ENCODE results near the gene LEMD2.

The LEMD2 gene

GRCh38 chr6:33752646-33753015 is 36.3 kb downstream of the LEMD2 start (continued):
- TF ChIP-seq BCL6B (tag by site-specific recombination; IDR thresholded peaks at IDR 0.05) (no peak), GLIS1 (tag by site-specific recombination; IDR thresholded peaks at IDR 0.05) (no peak), ZNF146 (tag by site-specific recombination; IDR thresholded peaks at IDR 0.05) (no peak), ZNF223 (tag by site-specific recombination; IDR thresholded peaks at IDR 0.05) (no peak), ZNF544 (tag by site-specific recombination; IDR thresholded peaks at IDR 0.05) (no peak)

GRCh38 chr6:33751771-33752645 is 36.9 kb downstream of the LEMD2 start:
- CTCF ChIA-PET: interaction anchor here (0.7 to 1.9 kb wide), 7 partner anchors 8 to 168 kb away, joined by 3 to 9 read pairs (median 4); partner anchors contain the start of gene UQCC2
- Histone ChIP-seq H3K4me3 (ENCODE audit: low read depth, low read length) (no peak overlapping the region), H3K36me3 (ENCODE audit: control insufficient read depth in 2 of 2, insufficient read depth in 1 of 2, low read length in 2 of 2) (no peaks in the 10 kb centered on the region), H3K9me3 (ENCODE audit: control insufficient read depth, insufficient read depth, low read depth, low read length) (no peaks in the 10 kb centered on the region), H3K27ac (ENCODE audit: extremely low read depth, low read depth, low read length) (peak overlapping the region; percentile 34; the same call in 1 of the 2 replicates), H3K4me1 (ENCODE audit: control insufficient read depth, insufficient read depth, low read length) (peaks cover 15% of the 10 kb centered on the region)
- POLR2A ChIA-PET: interaction anchor here (0.5 to 1.0 kb wide), 2 partner anchors 19 to 1056 kb away, joined by 3 to 5 read pairs; no protein-coding TSS in a partner anchor
- TF ChIP-seq CTCF (tag by site-specific recombination; IDR thresholded peaks at IDR 0.05) (peak; percentile 47; the same call in 1 of the 2 replicates), ZNF335 (tag by site-specific recombination; conservative IDR thresholded peaks at IDR 0.05) (peak; percentile 62), ZIC2 (tag by site-specific recombination; IDR thresholded peaks at IDR 0.05) (0 out of 2 replicates have a peak, but pooled peaks have one; percentile 17), ZNF341 (tag by site-specific recombination; IDR thresholded peaks at IDR 0.05; ENCODE audit: low read depth) (peak; percentile 51; the same call in 1 of the 2 replicates), ZNF548 (tag by site-specific recombination; IDR thresholded peaks at IDR 0.05) (no peak), KLF1 (tag by site-specific recombination; IDR thresholded peaks at IDR 0.05) (peak; percentile 69), PBX3 (CRISPR knock-in tag; IDR thresholded peaks at IDR 0.05) (no peak), ZNF311 (tag by site-specific recombination; IDR thresholded peaks at IDR 0.05; ENCODE audit: borderline replicate concordance) (no peak), ZNF777 (tag by site-specific recombination; IDR thresholded peaks at IDR 0.05; ENCODE audit: borderline replicate concordance) (no peak), ZNF133 (tag by site-specific recombination; IDR thresholded peaks at IDR 0.05) (peak; percentile 68; the same call in 1 of the 2 replicates)

- Histone ChIP-seq H3K36me3 (ENCODE audit: control insufficient read depth in 2 of 2, insufficient read depth in 1 of 2, low read length in 2 of 2) (no peaks in the 10 kb centered on the region), H3K27ac (ENCODE audit: extremely low read depth, low read depth, low read length) (no peak overlapping the region), H3K4me1 (ENCODE audit: control insufficient read depth, insufficient read depth, low read length) (peaks cover 19% of the 10 kb centered on the region), H3K9me3 (ENCODE audit: control insufficient read depth, insufficient read depth, low read depth, low read length) (no peaks in the 10 kb centered on the region), H3K4me3 (ENCODE audit: low read depth, low read length) (no peak overlapping the region)
- TF ChIP-seq GLIS1 (tag by site-specific recombination; IDR thresholded peaks at IDR 0.05): no peak
- no peak for TF ChIP-seq ZFP69B (tag by site-specific recombination; IDR thresholded peaks at IDR 0.05)
- TF ChIP-seq ZNF843 (tag by site-specific recombination; IDR thresholded peaks at IDR 0.05): no peak
- TF ChIP-seq ZFP3 (tag by site-specific recombination; IDR thresholded peaks at IDR 0.05; ENCODE audit: low read depth): peak; percentile 56; the same call in 1 of the 2 replicates
- CTCF ChIA-PET: interaction anchor here (0.8 to 1.5 kb wide), 6 partner anchors 11 to 167 kb away, joined by 3 to 6 read pairs (median 3); no protein-coding TSS in a partner anchor
- POLR2A ChIA-PET: interaction anchor here (0.7 kb wide), 1 partner anchor 8 kb away, joined by 3 read pairs; no protein-coding TSS in a partner anchor
These were observed 38.5 kb downstream of the LEMD2 start for GRCh38 chr6:33750244-33750991.

Measured in HEK293 (cell line).